ENCODE data around the gene PNLIPRP3. TPM values are rescaled to one million over a fixed set of nuclear protein-coding genes. Genes with fewer than 3 reads are reported as not detected.

PNLIPRP3 gene
- total RNA-seq, 1 experiment from 2014 or later: not detected

- H3K27me3 Mint-ChIP-seq (ENCODE audit: low read depth): no peaks in the 10 kb centered on the region
- H3K4me3 Mint-ChIP-seq: no peak overlapping the region
- no peak overlapping the region for H3K27ac Mint-ChIP-seq
- no peak for TF ChIP-seq CDX4 (CRISPR knock-in tag; IDR thresholded peaks at IDR 0.05; ENCODE audit: borderline replicate concordance)
- no peak for TF ChIP-seq MXD4 (CRISPR knock-in tag; IDR thresholded peaks at IDR 0.05; ENCODE audit: borderline replicate concordance)
- TF ChIP-seq E2F5 (CRISPR knock-in tag; IDR thresholded peaks at IDR 0.05): no peak
- no peak for TF ChIP-seq ATF6 (CRISPR knock-in tag; IDR thresholded peaks at IDR 0.05)
- no peak for TF ChIP-seq ARID4B (CRISPR knock-in tag; IDR thresholded peaks at IDR 0.05; ENCODE audit: borderline replicate concordance)
- peaks cover 16% of the 10 kb centered on the region for H3K4me1 Mint-ChIP-seq
- CTCF ChIA-PET: interaction anchor here (0.5 to 1.2 kb wide), 10 partner anchors 11 to 741 kb away, joined by 3 to 5 read pairs (median 3); no protein-coding TSS in a partner anchor
- no peaks in the 10 kb centered on the region; the same call in 1 of the 2 replicates for H3K36me3 Mint-ChIP-seq
- no peak for DNase-seq (ENCODE audit: low spot score)
- POLR2A ChIA-PET: no interaction called here
- no peak for ATAC-seq
- H3K9me3 Mint-ChIP-seq: peaks cover 16% of the 10 kb centered on the region
Measured at GRCh38 chr10:116470071-116470470, 42.4 kb downstream of the PNLIPRP3 start.

GRCh38 chr10:116470768-116471415, 43.2 kb downstream of the PNLIPRP3 start:
- no peak for TF ChIP-seq ZBTB21 (CRISPR knock-in tag; IDR thresholded peaks at IDR 0.05; ENCODE audit: borderline replicate concordance)
- TF ChIP-seq TP53 (CRISPR knock-in tag; IDR thresholded peaks at IDR 0.05): no peak
- no peak for TF ChIP-seq ZNF219 (CRISPR knock-in tag; IDR thresholded peaks at IDR 0.05; ENCODE audit: borderline replicate concordance)
- TF ChIP-seq GABPB1 (CRISPR knock-in tag; IDR thresholded peaks at IDR 0.05): no peak
- no peak for TF ChIP-seq AFF4 (CRISPR knock-in tag; IDR thresholded peaks at IDR 0.05; ENCODE audit: borderline replicate concordance)
- TF ChIP-seq EMX1 (CRISPR knock-in tag; IDR thresholded peaks at IDR 0.05): no peak
- 0 out of 2 replicates have a peak, but pooled peaks have one; percentile 16 for TF ChIP-seq CTCF (IDR thresholded peaks at IDR 0.05)
- no peak for TF ChIP-seq USF2 (CRISPR knock-in tag; IDR thresholded peaks at IDR 0.05)
- TF ChIP-seq ZNF671 (CRISPR knock-in tag; IDR thresholded peaks at IDR 0.05): no peak
- ChIA-PET CTCF (interaction anchor here (0.5 to 1.2 kb wide), 10 partner anchors 12 to 741 kb away, joined by 3 to 9 read pairs (median 3); no protein-coding TSS in a partner anchor), POLR2A (no interaction called here)
- Mint-ChIP-seq H3K27me3 (ENCODE audit: low read depth) (no peaks in the 10 kb centered on the region), H3K9me3 (peaks cover 16% of the 10 kb centered on the region), H3K4me1 (peaks cover 16% of the 10 kb centered on the region), H3K27ac (no peak overlapping the region), H3K36me3 (no peaks in the 10 kb centered on the region; the same call in 1 of the 2 replicates), H3K4me3 (no peak overlapping the region)
- peak; percentile 97 for ATAC-seq
- DNase-seq (ENCODE audit: low spot score): peak; percentile 50

All from WTC11 (cell line).